T47D (cell line): ENCODE measurements around the gene CASP3.
"Not testable (repeated sequence)": the region's sequence is repeated elsewhere in the genome, so short reads cannot be mapped to it uniquely, and the experiment has no call there.

Experiments
- DNase-seq, 2 experiments: peaks; one replicate each; pipeline versions ENCODE4 v3.0.0 to v3.0.0-alpha.2; 2011 to 2012; ENCODE audit warnings: low read depth in 1 of 2, low spot score in 1 of 2
- JUND ChIP-seq: IDR thresholded peaks from 2 replicates; pipeline ENCODE4 v1.6.1; 2012; ENCODE audit warnings: low read depth
- in situ Hi-C: cut with HindIII; loops from 2 replicates; pipeline ENCODE4 v1.10.0; 2016; ENCODE audit warnings: low sequenced_read_pairs, low pct_unique_long_range_greater_than_20kb

The CASP3 gene

GRCh38 chr4:184595430-184595829 is 53.8 kb downstream of the CASP3 start:
- TF ChIP-seq JUND: no peak
- no peak for DNase-seq

GRCh38 chr4:184593461-184593860 is 55.8 kb downstream of the CASP3 start:
- DNase-seq: no peak
- in situ Hi-C loops: no loop called here
- no peak for TF ChIP-seq JUND

More at GRCh38 chr4:184595430-184595829, 53.8 kb downstream of the CASP3 start:
- in situ Hi-C loops: no loop called here

- in situ Hi-C loops: not testable (repeated sequence)
These were observed 57.4 kb downstream of the CASP3 start for GRCh38 chr4:184591747-184592270.

GRCh38 chr4:184591070-184591677 is 58.1 kb downstream of the CASP3 start:
- DNase-seq: no peak
- TF ChIP-seq JUND: no peak
- in situ Hi-C loops: no loop called here

More at GRCh38 chr4:184591747-184592270, 57.4 kb downstream of the CASP3 start:
- DNase-seq: not testable (repeated sequence)

GRCh38 chr4:184590196-184590595 is 59.1 kb downstream of the CASP3 start:
- no peak for TF ChIP-seq JUND
- in situ Hi-C loops: no loop called here

GRCh38 chr4:184588893-184589292 is 60.4 kb downstream of the CASP3 start:
- no peak for DNase-seq
- no peak for TF ChIP-seq JUND
- in situ Hi-C loops: no loop called here

More at GRCh38 chr4:184590196-184590595, 59.1 kb downstream of the CASP3 start:
- DNase-seq: no peak

- DNase-seq: no peak
- in situ Hi-C loops: no loop called here
- no peak for TF ChIP-seq JUND
These were observed 61.5 kb downstream of the CASP3 start for GRCh38 chr4:184587701-184588100.

GRCh38 chr4:184587221-184587620 is 62.0 kb downstream of the CASP3 start:
- no peak for DNase-seq
- no peak for TF ChIP-seq JUND
- in situ Hi-C loops: no loop called here

- TF ChIP-seq JUND: no peak
- in situ Hi-C loops: no loop called here
- no peak for DNase-seq
These were observed 65.3 kb downstream of the CASP3 start for GRCh38 chr4:184583738-184584502.
